ENCODE data around the gene CHRM5.

GRCh38 chr15:34043813-34044212 is 75.5 kb downstream of the CHRM5 start:
- TF ChIP-seq CTCF (IDR thresholded peaks at IDR 0.05), result no peak
- TF ChIP-seq ZFX (IDR thresholded peaks at IDR 0.05; ENCODE audit: borderline replicate concordance), result no peak

Measured in 22Rv1 (cell line).